Peyer's patch (tissue), 4 donors: Measurements from ENCODE around the gene SPINT1.

Source experiments
- CTCF ChIP-seq, 6 experiments: fragments of 450-650 bp in 4 of 6; fragments of 200-600 bp in 2 of 6; sonication (generic) in 1 of 6; IDR thresholded peaks; one replicate each; pipeline ENCODE4 v1.5.1; 2017 to 2019; ENCODE audit warnings: antibody characterized with exemption in 6 of 6, mild to moderate bottlenecking in 3 of 6, moderate library complexity in 1 of 6
- POLR2A ChIP-seq, 2 donors: fragments of 450-650 bp; IDR thresholded peaks; one replicate each; pipeline ENCODE4 v1.5.1; 2017; ENCODE audit warnings: antibody characterized with exemption in 2 of 2, mild to moderate bottlenecking in 2 of 2, moderate library complexity in 2 of 2

GRCh38 chr15:40893733-40894680, 50.2 kb downstream of the SPINT1 start, which contains the start of gene VPS18:
- peak in 1 of 2 donors; percentile 94 for TF ChIP-seq POLR2A (IDR thresholded peaks at IDR 0.05)
- TF ChIP-seq CTCF (IDR thresholded peaks at IDR 0.05) = peak; percentile 97 to 99 (median 98)
